ENCODE data around the gene CLMN.
A peak's percentile ranks its signal among the peaks of the same experiment; 100 is the strongest.

CLMN gene

GRCh38 chr14:95238487-95239298 is 81.0 kb downstream of the CLMN start:
- DNase-seq (ENCODE audit: low spot score), result no peak

- DNase-seq (ENCODE audit: low spot score), result no peak
Observed at GRCh38 chr14:95237958-95238340, 81.8 kb downstream of the CLMN start.

GRCh38 chr14:95237121-95237957 is 82.4 kb downstream of the CLMN start:
- DNase-seq (ENCODE audit: low spot score), result no peak

GRCh38 chr14:95236221-95236620 is 83.5 kb downstream of the CLMN start:
- DNase-seq (ENCODE audit: low spot score), result no peak

- DNase-seq (ENCODE audit: low spot score), result no peak
Observed at GRCh38 chr14:95235767-95236166, 83.9 kb downstream of the CLMN start.

- no peak for DNase-seq (ENCODE audit: low spot score)
Observed at GRCh38 chr14:95235351-95235750, 84.4 kb downstream of the CLMN start.

GRCh38 chr14:95234426-95234825 is 85.3 kb downstream of the CLMN start:
- no peak for DNase-seq (ENCODE audit: low spot score)

- no peak for DNase-seq (ENCODE audit: low spot score)
Observed at GRCh38 chr14:95233702-95234241, 85.9 kb downstream of the CLMN start.

- no peak for DNase-seq (ENCODE audit: low spot score)
Observed at GRCh38 chr14:95232894-95233584, 86.7 kb downstream of the CLMN start.

- DNase-seq (ENCODE audit: low spot score), result no peak
Observed at GRCh38 chr14:95231966-95232633, 87.6 kb downstream of the CLMN start.

- no peak for DNase-seq (ENCODE audit: low spot score)
Observed at GRCh38 chr14:95229749-95230148, 90.0 kb downstream of the CLMN start.

GRCh38 chr14:95228240-95228639 is 91.5 kb downstream of the CLMN start:
- DNase-seq (ENCODE audit: low spot score), result no peak

GRCh38 chr14:95227279-95227860 is 92.3 kb downstream of the CLMN start:
- no peak for DNase-seq (ENCODE audit: low spot score)

- no peak for DNase-seq (ENCODE audit: low spot score)
Observed at GRCh38 chr14:95226801-95227200, 92.9 kb downstream of the CLMN start.

- DNase-seq (ENCODE audit: low spot score), result no peak
Observed at GRCh38 chr14:95225251-95225887, 94.3 kb downstream of the CLMN start.

- DNase-seq (ENCODE audit: low spot score), result no peak
Observed at GRCh38 chr14:95222870-95223398, 96.8 kb downstream of the CLMN start.

- DNase-seq (ENCODE audit: low spot score), result no peak
Observed at GRCh38 chr14:95222151-95222631, 97.5 kb downstream of the CLMN start.

- no peak for DNase-seq (ENCODE audit: low spot score)
Observed at GRCh38 chr14:95221531-95221930, 98.2 kb downstream of the CLMN start.

GRCh38 chr14:95220663-95221231 is 99.0 kb downstream of the CLMN start:
- DNase-seq (ENCODE audit: low spot score), result peak; percentile 14

Measured in SW480 (cell line).